Ishikawa (cell line): ENCODE measurements around the gene RAP2B.

Experiments used
- CEBPB ChIP-seq: IDR thresholded peaks from 2 replicates; pipeline ENCODE4 v1.6.1; 2012
- CREB1 ChIP-seq: IDR thresholded peaks from 2 replicates; pipeline ENCODE4 v1.6.1; 2012; ENCODE audit warnings: low read depth
- EGR1 ChIP-seq: IDR thresholded peaks from 2 replicates; pipeline ENCODE4 v1.6.1; 2012
- EP300 ChIP-seq: IDR thresholded peaks from 2 replicates; pipeline ENCODE4 v1.6.1; 2012; ENCODE audit warnings: borderline replicate concordance
- FOXM1 ChIP-seq: IDR thresholded peaks from 2 replicates; pipeline ENCODE4 v1.6.1; 2012; ENCODE audit warnings: low read depth, borderline replicate concordance
- MAX ChIP-seq: IDR thresholded peaks from 2 replicates; pipeline ENCODE4 v1.6.1; 2012
- NFIC ChIP-seq: IDR thresholded peaks from 2 replicates; pipeline ENCODE4 v1.6.1; 2012
- RAD21 ChIP-seq: IDR thresholded peaks from 2 replicates; pipeline ENCODE4 v1.6.1; 2012; ENCODE audit warnings: low read depth
- REST ChIP-seq: IDR thresholded peaks from 2 replicates; pipeline ENCODE4 v1.6.1; 2012; ENCODE audit warnings: low read depth, mild to moderate bottlenecking
- TAF1 ChIP-seq: IDR thresholded peaks from 2 replicates; pipeline ENCODE4 v1.6.1; 2012; ENCODE audit warnings: low read depth, mild to moderate bottlenecking
- TEAD4 ChIP-seq: IDR thresholded peaks from 2 replicates; pipeline ENCODE4 v1.6.1; 2012
- YY1 ChIP-seq: IDR thresholded peaks from 2 replicates; pipeline ENCODE4 v1.6.1; 2012; ENCODE audit warnings: low read depth
- ZBTB7A ChIP-seq: IDR thresholded peaks from 2 replicates; pipeline ENCODE4 v1.6.1; 2012; ENCODE audit warnings: low read depth
- TF ChIP-seq, protein P1 (sequence below): IDR thresholded peaks from 2 replicates; pipeline ENCODE4 v1.6.1; 2012

GRCh38 chr3:153173758-153174516, 11.9 kb downstream of the RAP2B start:
- no peak for TF ChIP-seq MAX
- no peak for TF ChIP-seq CREB1
- no peak for TF ChIP-seq YY1
- no peak for TF ChIP-seq ZBTB7A
- no peak for TF ChIP-seq EP300
- no peak for TF ChIP-seq TAF1
- TF ChIP-seq REST = no peak
- TF ChIP-seq RAD21 = no peak
- TF ChIP-seq NFIC = no peak
- TF ChIP-seq, protein P1, sequence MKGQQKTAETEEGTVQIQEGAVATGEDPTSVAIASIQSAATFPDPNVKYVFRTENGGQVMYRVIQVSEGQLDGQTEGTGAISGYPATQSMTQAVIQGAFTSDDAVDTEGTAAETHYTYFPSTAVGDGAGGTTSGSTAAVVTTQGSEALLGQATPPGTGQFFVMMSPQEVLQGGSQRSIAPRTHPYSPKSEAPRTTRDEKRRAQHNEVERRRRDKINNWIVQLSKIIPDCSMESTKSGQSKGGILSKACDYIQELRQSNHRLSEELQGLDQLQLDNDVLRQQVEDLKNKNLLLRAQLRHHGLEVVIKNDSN = no peak
- no peak for TF ChIP-seq CEBPB
- TF ChIP-seq EGR1 = no peak
- TF ChIP-seq TEAD4 = no peak
- no peak for TF ChIP-seq FOXM1
